ENCODE results near the gene PTPRJ.

PTPRJ gene

DNA sequence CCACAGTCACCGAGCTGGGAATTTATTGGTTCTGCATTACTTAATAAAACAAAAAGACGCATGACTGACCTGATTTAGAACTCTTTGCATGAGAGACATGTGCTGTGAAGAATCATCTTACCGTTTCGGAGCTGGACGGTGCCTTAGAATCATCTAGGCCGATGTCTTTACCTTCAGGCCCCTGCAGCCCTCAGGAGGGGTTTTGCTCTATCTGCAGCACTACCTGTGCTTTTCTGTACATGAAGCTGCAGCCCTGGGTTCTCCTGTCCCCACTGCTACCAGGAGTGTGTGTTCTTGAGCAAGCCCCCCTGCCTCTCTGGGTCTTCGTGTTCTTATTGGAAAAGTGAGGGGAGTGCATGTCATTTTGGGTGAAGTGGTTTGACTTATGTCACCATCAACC, 142.3 kb downstream of the PTPRJ start:
- no peak for DNase-seq (ENCODE audit: low spot score)
- TF ChIP-seq, protein P1, sequence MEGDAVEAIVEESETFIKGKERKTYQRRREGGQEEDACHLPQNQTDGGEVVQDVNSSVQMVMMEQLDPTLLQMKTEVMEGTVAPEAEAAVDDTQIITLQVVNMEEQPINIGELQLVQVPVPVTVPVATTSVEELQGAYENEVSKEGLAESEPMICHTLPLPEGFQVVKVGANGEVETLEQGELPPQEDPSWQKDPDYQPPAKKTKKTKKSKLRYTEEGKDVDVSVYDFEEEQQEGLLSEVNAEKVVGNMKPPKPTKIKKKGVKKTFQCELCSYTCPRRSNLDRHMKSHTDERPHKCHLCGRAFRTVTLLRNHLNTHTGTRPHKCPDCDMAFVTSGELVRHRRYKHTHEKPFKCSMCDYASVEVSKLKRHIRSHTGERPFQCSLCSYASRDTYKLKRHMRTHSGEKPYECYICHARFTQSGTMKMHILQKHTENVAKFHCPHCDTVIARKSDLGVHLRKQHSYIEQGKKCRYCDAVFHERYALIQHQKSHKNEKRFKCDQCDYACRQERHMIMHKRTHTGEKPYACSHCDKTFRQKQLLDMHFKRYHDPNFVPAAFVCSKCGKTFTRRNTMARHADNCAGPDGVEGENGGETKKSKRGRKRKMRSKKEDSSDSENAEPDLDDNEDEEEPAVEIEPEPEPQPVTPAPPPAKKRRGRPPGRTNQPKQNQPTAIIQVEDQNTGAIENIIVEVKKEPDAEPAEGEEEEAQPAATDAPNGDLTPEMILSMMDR (IDR thresholded peaks at IDR 0.05; ENCODE audit: extremely low read depth, missing control alignments): no peak

DNA sequence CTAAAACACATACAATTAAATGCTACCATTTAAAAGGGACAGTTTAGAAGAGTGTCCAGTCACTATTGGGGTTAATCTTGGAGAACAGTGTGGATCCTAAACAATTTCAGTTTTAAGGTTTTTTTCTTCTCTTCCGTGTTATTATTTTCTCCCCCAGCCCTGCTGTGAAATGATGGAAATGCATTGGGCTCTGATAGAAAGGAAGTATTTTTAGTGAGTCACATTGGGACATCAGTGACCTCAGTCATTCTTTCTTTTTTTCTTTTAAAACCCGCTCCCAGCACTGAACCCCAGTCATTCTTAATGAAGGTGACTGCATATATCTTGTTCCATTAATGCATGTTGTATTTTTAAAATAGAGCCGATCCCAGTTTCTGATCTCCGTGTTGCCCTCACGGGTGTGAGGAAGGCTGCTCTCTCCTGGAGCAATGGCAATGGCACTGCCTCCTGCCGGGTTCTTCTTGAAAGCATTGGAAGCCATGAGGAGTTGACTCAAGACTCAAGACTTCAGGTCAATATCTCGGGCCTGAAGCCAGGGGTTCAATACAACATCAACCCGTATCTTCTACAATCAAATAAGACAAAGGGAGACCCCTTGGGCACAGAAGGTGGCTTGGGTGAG, 143.0 kb downstream of the PTPRJ start:
- TF ChIP-seq, protein P1 (IDR thresholded peaks at IDR 0.05; ENCODE audit: extremely low read depth, missing control alignments): no peak
- DNase-seq (ENCODE audit: low spot score): no peak

DNA sequence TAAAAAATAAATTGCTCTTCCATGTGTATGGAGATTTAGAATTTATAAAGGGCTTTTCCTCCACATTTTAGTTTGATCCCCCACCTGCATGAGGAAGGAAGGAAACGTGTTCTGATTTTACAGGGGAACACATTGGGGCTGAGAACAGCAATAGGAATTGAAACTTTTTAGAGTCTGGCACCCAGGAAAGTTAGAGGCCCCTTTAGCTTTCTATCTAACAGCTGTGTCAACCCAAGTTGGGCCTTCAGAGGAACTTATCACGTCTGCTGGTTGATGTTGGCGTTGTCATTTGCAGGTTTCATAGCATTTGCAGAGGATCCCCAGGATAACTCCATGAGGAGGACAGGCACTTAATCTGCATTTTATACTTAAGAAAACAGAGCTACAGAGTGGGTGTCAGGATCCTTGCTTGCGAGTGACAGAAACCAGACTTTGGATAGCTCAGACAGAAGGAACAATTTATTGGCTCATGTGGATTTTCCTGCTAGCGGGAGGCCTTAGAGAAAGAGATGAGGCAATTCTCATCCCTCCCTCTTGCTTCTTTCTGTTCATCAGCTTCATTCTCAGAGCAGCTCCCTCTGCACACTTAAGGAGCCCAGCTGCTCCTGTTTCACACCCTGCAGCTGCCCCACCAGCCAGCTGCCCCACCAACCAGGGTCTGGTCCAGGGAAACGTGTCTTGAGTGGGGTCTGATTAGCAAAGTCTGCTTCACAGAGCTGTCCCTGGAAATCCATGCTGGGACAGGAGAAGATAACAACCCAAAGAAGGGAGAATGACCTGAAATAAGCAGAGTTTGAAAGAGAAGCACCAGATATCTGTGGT, 143.8 kb downstream of the PTPRJ start:
- DNase-seq (ENCODE audit: low spot score): no peak
- TF ChIP-seq, protein P1 (IDR thresholded peaks at IDR 0.05; ENCODE audit: extremely low read depth, missing control alignments): no peak

DNA sequence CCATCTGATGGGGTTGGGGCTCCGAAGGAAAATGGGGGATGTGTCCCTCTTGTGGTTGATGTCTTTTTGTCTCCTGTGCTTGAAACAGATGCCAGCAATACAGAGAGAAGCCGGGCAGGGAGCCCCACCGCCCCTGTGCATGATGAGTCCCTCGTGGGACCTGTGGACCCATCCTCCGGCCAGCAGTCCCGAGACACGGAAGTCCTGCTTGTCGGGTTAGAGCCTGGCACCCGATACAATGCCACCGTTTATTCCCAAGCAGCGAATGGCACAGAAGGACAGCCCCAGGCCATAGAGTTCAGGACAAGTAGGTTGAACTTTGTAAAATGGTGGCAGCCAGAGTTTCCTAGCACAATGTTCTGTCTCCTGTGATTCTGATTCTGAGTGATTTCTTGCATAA, 144.5 kb downstream of the PTPRJ start:
- no peak for DNase-seq (ENCODE audit: low spot score)
- TF ChIP-seq, protein P1 (IDR thresholded peaks at IDR 0.05; ENCODE audit: extremely low read depth, missing control alignments): no peak

DNA sequence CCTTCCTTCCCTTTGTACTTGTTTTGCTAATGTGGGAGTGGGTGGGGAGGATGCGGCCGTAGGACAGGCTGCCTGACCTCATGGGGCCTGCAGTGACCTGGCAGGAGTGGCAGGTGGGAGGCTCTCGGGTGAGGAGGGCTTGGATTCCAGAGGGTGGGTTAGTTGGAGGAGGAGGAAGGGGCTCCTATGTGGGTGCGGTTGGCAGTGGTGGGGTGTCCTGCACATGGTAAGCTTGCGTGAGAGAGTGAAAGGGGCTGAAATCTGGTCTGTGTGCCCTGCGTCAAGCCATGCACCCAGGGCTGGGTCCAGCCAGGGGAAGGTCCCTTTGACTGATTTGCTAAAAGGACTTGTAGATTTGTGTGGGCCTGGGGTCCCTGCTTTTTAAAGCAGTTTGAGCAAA, 145.5 kb downstream of the PTPRJ start:
- TF ChIP-seq, protein P1 (IDR thresholded peaks at IDR 0.05; ENCODE audit: extremely low read depth, missing control alignments): no peak
- DNase-seq (ENCODE audit: low spot score): no peak

DNA sequence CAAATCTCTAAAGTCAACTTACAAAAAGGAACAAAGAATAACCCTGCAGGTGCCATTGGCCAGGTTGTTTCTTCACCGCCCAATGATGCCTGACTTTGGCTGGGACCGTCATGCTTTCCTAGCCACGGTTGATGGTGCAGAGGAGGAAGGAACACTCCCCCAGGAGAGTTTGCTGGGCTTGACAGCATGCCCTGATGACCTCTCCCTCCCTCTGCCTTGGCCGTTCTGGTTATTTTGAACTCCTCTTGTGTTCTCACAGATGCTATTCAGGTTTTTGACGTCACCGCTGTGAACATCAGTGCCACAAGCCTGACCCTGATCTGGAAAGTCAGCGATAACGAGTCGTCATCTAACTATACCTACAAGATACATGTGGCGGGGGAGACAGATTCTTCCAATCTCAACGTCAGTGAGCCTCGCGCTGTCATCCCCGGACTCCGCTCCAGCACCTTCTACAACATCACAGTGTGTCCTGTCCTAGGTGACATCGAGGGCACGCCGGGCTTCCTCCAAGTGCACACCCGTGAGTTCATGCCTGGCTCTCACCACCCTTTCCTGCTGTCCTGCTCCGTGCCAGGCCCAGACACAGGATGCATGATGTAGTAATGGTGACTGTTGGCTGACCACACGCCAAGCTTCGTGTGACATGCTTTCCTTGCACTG, 147.3 kb downstream of the PTPRJ start:
- DNase-seq (ENCODE audit: low spot score): no peak
- TF ChIP-seq, protein P1 (IDR thresholded peaks at IDR 0.05; ENCODE audit: extremely low read depth, missing control alignments): no peak
